ENCODE measurements around the gene LRPAP1. TPM values are rescaled to one million over a fixed set of nuclear protein-coding genes. Genes with fewer than 3 reads are reported as not detected.

The LRPAP1 gene
- total RNA-seq, 1 donor from 2014 or later: 134 TPM

GRCh38 chr4:3500111-3500510 lies 32.1 kb downstream of the LRPAP1 start:
- DNase-seq (ENCODE audit: low spot score, unreplicated experiment): no peak
- H3K36me3 Mint-ChIP-seq (ENCODE audit: insufficient read depth): peaks cover 4% of the 10 kb centered on the region
- no peak for TF ChIP-seq CTCF (IDR thresholded peaks at IDR 0.05; ENCODE audit: unreplicated experiment)
- H3K27me3 Mint-ChIP-seq: peaks cover 2% of the 10 kb centered on the region
- H3K9me3 Mint-ChIP-seq (ENCODE audit: low read depth): no peaks in the 10 kb centered on the region
- no peaks in the 10 kb centered on the region for H3K4me1 Mint-ChIP-seq (ENCODE audit: low read depth)
- no peak overlapping the region for H3K27ac Mint-ChIP-seq
- H3K4me3 Mint-ChIP-seq (ENCODE audit: low read depth): no peak overlapping the region

GRCh38 chr4:3499710-3500109 lies 32.5 kb downstream of the LRPAP1 start:
- H3K4me3 Mint-ChIP-seq (ENCODE audit: low read depth): no peak overlapping the region
- TF ChIP-seq CTCF (IDR thresholded peaks at IDR 0.05; ENCODE audit: unreplicated experiment): no peak
- peaks cover 4% of the 10 kb centered on the region for H3K27me3 Mint-ChIP-seq
- H3K9me3 Mint-ChIP-seq (ENCODE audit: low read depth): no peaks in the 10 kb centered on the region
- no peak overlapping the region for H3K27ac Mint-ChIP-seq
- H3K4me1 Mint-ChIP-seq (ENCODE audit: low read depth): no peaks in the 10 kb centered on the region
- H3K36me3 Mint-ChIP-seq (ENCODE audit: insufficient read depth): peaks cover 3% of the 10 kb centered on the region
- DNase-seq (ENCODE audit: low spot score, unreplicated experiment): no peak

DNA sequence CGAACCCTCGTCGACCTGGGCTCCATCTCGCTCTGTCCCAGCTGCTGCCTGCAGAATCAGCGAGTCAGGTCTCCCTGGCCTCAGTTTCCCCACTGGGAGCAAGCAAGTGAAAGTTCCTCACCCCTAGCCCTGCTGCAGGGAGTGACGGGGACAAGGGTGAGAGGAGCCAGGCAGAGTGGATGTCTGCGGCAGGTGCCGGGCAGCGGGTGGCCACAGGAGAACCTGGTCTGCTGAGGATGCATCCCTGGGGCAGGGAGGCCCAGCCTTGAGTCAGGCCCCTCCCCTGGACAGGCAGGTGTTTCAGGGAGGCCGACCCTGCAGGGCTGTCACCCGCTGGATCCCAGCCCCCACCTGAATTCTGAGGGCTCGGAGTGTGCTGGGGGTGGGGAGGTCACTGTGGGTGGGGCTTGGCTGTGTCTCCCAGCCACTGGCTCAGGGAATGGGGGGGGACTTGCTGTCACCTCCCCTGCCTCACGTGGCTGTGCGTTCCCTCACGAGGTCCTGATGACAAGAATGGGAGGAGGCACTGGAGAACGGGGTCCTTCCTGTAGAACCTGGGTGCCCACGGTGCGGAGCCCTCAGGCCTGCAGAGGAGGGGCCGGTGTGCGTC lies 33.2 kb downstream of the LRPAP1 start:
- Mint-ChIP-seq H3K4me3 (ENCODE audit: low read depth) (no peak overlapping the region), H3K4me1 (ENCODE audit: low read depth) (no peaks in the 10 kb centered on the region), H3K36me3 (ENCODE audit: insufficient read depth) (peaks cover 2% of the 10 kb centered on the region), H3K27me3 (peaks cover 7% of the 10 kb centered on the region), H3K9me3 (ENCODE audit: low read depth) (no peaks in the 10 kb centered on the region), H3K27ac (no peak overlapping the region)
- TF ChIP-seq CTCF (IDR thresholded peaks at IDR 0.05; ENCODE audit: unreplicated experiment): no peak
- no peak for DNase-seq (ENCODE audit: low spot score, unreplicated experiment)

DNA sequence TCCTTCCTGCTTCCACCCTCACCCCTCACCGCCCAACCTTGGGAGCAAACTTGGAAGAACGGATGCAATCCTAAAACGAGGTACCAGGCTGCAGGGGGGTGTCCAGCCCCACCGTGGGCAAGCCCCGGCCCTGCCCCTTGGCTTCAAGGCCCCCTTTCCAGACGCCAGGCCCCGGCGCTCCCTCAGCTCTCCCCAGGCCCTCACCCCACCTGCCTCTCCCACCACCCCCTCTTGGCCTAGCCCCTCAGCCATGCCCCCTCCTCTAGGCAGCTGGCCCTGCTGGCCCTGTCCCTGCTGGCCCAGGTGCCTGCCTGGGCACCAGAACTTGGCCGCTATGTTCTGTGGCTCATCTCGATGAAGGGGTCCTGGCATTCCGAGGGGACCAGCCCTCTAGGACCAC lies 33.8 kb downstream of the LRPAP1 start:
- no peaks in the 10 kb centered on the region for H3K9me3 Mint-ChIP-seq (ENCODE audit: low read depth)
- H3K27me3 Mint-ChIP-seq: peaks cover 7% of the 10 kb centered on the region
- H3K4me1 Mint-ChIP-seq (ENCODE audit: low read depth): no peaks in the 10 kb centered on the region
- no peak overlapping the region for H3K27ac Mint-ChIP-seq
- peaks cover 2% of the 10 kb centered on the region for H3K36me3 Mint-ChIP-seq (ENCODE audit: insufficient read depth)
- H3K4me3 Mint-ChIP-seq (ENCODE audit: low read depth): no peak overlapping the region
- no peak for DNase-seq (ENCODE audit: low spot score, unreplicated experiment)
- no peak for TF ChIP-seq CTCF (IDR thresholded peaks at IDR 0.05; ENCODE audit: unreplicated experiment)

- Mint-ChIP-seq H3K4me3 (ENCODE audit: low read depth) (no peak overlapping the region), H3K27me3 (peaks cover 7% of the 10 kb centered on the region), H3K9me3 (ENCODE audit: low read depth) (no peaks in the 10 kb centered on the region), H3K27ac (no peak overlapping the region), H3K36me3 (ENCODE audit: insufficient read depth) (no peaks in the 10 kb centered on the region), H3K4me1 (ENCODE audit: low read depth) (no peaks in the 10 kb centered on the region)
- TF ChIP-seq CTCF (IDR thresholded peaks at IDR 0.05; ENCODE audit: unreplicated experiment): no peak
- no peak for DNase-seq (ENCODE audit: low spot score, unreplicated experiment)
Observed at GRCh38 chr4:3497523-3498389, 34.5 kb downstream of the LRPAP1 start.

Data from progenitor cell of endocrine pancreas (in vitro differentiated cells).